Left ventricle myocardium inferior (tissue), 1 donor: ENCODE measurements around the gene ZNF524. TPM values are rescaled to one million over a fixed set of nuclear protein-coding genes. Genes with fewer than 3 reads are reported as not detected.

Experiments used
- DNase-seq: peaks from one replicate; pipeline ENCODE4 v3.0.0-alpha.2; 2020
- H3K27ac ChIP-seq: fragments of 200-600 bp; replicated peaks from 2 replicates; pipeline ENCODE4 v1.8.0; 2021
- H3K27me3 ChIP-seq: fragments of 200-600 bp; 2 replicates; pipeline ENCODE4 v1.8.0; 2021; ENCODE audit warnings: low read depth
- H3K36me3 ChIP-seq: fragments of 200-600 bp; 2 replicates; pipeline ENCODE4 v1.8.0; 2021
- H3K4me1 ChIP-seq: fragments of 200-600 bp; 2 replicates; pipeline ENCODE4 v1.8.0; 2021
- H3K4me3 ChIP-seq: fragments of 200-600 bp; 2 replicates; pipeline ENCODE4 v1.8.0; 2021; ENCODE audit warnings: mild to moderate bottlenecking, moderate library complexity
- H3K9me3 ChIP-seq: fragments of 200-600 bp; replicated peaks from 2 replicates; pipeline ENCODE4 v1.8.0; 2021
- CTCF ChIP-seq: fragments of 200-600 bp; IDR thresholded peaks from 2 replicates; pipeline ENCODE4 v1.8.0; 2021; ENCODE audit warnings: antibody characterized with exemption, mild to moderate bottlenecking, borderline replicate concordance
- intact Hi-C: fragments of 100-400 bp; cut with micrococcal nuclease; formaldehyde crosslinking; loops from one replicate; pipeline ENCODE4 v1.11.0; 2022
- total RNA-seq: library from RNA; stranded (reverse); fragmentation: NEBNext Ultra II Directional; extraction: Animal tissue kit (Norgen Biotek cat#: 25700); gene quantifications from one replicate; pipeline ENCODE4 v1.2.1, GENCODE V29; 2021
- donor health status: DM: no; HTN: yes; CAD: no; lungs with severe emphysema.

The ZNF524 gene
- total RNA-seq, 1 donor from 2014 or later: 15.6 TPM

- Histone ChIP-seq H3K27me3 (no peaks in the 10 kb centered on the region), H3K9me3 (no peaks in the 10 kb centered on the region), H3K4me1 (peaks cover 56% of the 10 kb centered on the region), H3K27ac (peak overlapping the region; percentile 94), H3K4me3 (peak overlapping the region; percentile 97), H3K36me3 (peaks cover 17% of the 10 kb centered on the region)
- DNase-seq: no peak
- TF ChIP-seq CTCF: no peak
- intact Hi-C loops: no loop called here
These were observed 48.6 kb downstream of the ZNF524 start for GRCh38 chr19:55648585-55649267.

GRCh38 chr19:55649268-55650125 lies 49.4 kb downstream of the ZNF524 start:
- H3K9me3 ChIP-seq: no peaks in the 10 kb centered on the region
- DNase-seq: no peak
- intact Hi-C loops: no loop called here
- peaks cover 48% of the 10 kb centered on the region for H3K4me1 ChIP-seq
- no peak for TF ChIP-seq CTCF
- H3K36me3 ChIP-seq: peaks cover 17% of the 10 kb centered on the region
- no peaks in the 10 kb centered on the region for H3K27me3 ChIP-seq
- peak overlapping the region; percentile 94 for H3K27ac ChIP-seq
- peak overlapping the region; percentile 97 for H3K4me3 ChIP-seq

GRCh38 chr19:55650126-55650557 lies 50.1 kb downstream of the ZNF524 start:
- Histone ChIP-seq H3K4me1 (peaks cover 45% of the 10 kb centered on the region), H3K36me3 (peaks cover 11% of the 10 kb centered on the region), H3K9me3 (no peaks in the 10 kb centered on the region), H3K27me3 (no peaks in the 10 kb centered on the region), H3K27ac (no peak overlapping the region), H3K4me3 (no peak overlapping the region)
- TF ChIP-seq CTCF: no peak
- no peak for DNase-seq
- intact Hi-C loops: no loop called here

- Histone ChIP-seq H3K27ac (no peak overlapping the region), H3K27me3 (no peaks in the 10 kb centered on the region), H3K36me3 (peaks cover 7% of the 10 kb centered on the region), H3K4me3 (no peak overlapping the region), H3K9me3 (no peaks in the 10 kb centered on the region), H3K4me1 (peaks cover 51% of the 10 kb centered on the region)
- DNase-seq: no peak
- intact Hi-C loops: no loop called here
- TF ChIP-seq CTCF: no peak
These were observed 50.6 kb downstream of the ZNF524 start for GRCh38 chr19:55650602-55651230.

GRCh38 chr19:55651236-55651635 lies 51.1 kb downstream of the ZNF524 start:
- TF ChIP-seq CTCF: no peak
- Histone ChIP-seq H3K27ac (no peak overlapping the region), H3K4me1 (peaks cover 56% of the 10 kb centered on the region), H3K9me3 (no peaks in the 10 kb centered on the region), H3K27me3 (no peaks in the 10 kb centered on the region), H3K36me3 (peaks cover 7% of the 10 kb centered on the region), H3K4me3 (no peak overlapping the region)
- intact Hi-C loops: no loop called here
- no peak for DNase-seq
